GM19193 (cell line): Measurements from ENCODE around the gene TMEM178B.

ENCODE experiments used
- POLR2A ChIP-seq: IDR thresholded peaks from 4 replicates; pipeline ENCODE4 v1.6.1; 2011; ENCODE audit not compliant: insufficient read depth, insufficient read length; ENCODE audit errors: extremely low read depth

TMEM178B gene

DNA sequence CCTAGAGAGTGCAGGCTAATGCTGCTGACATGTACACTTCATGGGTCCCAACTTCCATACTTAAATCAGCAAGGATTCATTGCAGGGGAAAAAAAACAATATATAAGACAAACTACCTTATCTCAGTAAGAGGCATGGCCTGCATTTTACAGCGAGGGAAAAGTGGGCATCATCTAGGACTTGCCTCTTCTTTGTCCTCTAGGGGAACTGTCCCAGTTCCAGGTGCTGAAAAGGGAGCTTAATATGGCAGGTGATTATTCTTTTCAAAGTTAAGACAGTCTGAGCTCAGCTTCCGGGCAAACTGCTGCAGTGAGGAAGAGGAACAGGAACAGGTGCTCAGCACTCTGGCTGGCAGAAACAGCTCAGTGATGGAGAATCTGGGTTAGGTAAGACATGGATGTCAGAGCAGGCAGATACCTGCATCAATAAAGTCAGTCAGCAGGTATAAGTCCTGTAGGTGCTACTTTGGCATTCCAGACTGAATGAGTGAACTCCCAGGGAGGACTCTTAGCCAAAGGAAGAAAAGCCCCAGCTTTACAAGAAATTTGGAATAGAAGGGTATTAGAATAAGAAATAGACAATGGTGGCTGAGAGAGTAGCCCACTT is 147.2 kb downstream of the TMEM178B start:
- TF ChIP-seq POLR2A: no peak

DNA sequence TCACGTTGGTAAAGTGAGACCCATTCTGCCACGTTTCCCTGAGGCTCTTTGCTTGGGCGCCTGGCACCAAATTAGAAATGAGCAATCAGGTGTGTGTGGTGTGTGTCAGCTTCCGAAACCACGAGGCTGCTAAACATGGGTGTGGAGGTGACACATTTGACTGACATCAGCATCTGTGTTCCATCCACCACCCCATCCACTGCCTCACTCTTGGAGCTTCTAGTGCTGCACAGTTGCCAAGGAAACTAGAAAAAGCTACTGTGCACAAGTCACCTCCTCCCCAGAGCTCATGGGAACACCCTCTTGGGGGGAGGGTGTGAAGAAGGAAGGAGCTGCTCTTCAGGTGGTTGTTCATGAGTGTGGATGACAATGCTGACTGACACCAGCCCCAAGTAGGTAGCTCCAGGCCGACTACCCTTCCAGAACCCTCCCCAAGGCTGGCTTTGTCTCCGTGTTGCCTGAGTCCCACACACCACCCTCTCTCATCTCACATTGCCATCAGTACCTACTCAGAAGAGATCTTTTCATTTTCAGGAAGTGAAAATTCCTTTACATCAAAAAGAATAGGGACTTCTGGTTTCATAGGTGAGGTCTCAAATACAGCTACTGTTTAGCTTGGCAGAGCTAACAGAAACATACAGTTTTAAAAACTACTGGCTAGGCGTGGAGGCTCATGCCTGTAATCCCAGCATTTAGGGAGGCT is 152.2 kb downstream of the TMEM178B start:
- no peak for TF ChIP-seq POLR2A

GRCh38 chr7:141227454-141227853 is 153.6 kb downstream of the TMEM178B start:
- no peak for TF ChIP-seq POLR2A

DNA sequence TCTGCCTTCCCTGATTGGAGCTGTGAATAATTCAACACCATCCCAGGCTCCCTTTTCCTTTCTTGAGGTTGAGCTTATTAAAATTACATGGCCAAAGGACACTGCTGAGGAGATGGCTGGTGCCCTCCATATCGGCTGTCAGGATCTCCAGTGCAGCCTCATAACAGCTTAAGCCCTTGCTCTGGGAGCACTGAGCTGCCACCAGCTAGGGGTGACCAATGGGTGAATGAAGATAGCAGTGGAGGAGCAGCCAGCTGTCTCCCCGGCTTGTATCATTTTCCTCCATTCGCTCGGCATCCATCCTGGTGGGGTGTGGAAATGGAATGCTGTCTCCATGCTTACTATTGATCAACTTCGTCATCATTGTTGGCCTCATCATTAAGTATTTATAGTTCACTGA is 154.6 kb downstream of the TMEM178B start:
- TF ChIP-seq POLR2A: no peak

DNA sequence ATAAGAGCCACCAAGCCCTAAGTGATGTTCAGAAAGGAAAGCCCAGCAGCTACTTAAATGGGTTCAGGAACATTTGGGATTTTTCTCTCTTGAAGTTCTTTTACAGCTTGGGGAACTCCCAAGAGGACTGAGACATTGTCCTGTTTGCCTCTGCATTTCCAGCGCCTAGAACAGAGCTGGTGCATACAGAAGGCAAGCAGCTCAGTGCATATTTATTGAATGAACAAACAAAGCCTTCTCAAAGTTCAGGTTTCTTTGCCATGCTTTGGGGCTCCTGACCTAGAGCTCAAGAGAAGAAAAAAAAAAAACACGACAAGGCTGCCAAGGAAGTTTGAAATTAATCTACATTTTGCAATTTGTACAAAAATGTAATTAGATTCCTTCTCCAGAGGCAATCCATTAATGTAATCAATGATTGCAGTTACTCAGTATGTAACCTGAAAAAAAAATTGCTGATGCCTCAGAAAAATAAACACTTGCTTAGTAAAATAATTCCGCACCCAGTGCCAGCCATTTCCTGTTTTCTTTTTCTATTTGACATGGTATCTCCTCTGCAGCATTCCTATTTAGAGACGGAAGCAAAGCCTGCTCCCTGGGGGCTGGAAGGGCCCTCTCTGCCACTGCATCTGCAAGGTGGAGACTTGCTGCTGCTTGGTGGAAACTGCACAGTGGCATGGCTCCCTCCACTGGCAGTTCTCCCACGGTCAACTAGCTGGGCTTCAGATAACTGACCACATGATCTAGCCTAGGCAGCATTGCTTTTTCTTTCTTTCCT is 157.3 kb downstream of the TMEM178B start:
- TF ChIP-seq POLR2A: no peak

- TF ChIP-seq POLR2A: no peak
Measured at GRCh38 chr7:141232286-141233051, 158.6 kb downstream of the TMEM178B start.

DNA sequence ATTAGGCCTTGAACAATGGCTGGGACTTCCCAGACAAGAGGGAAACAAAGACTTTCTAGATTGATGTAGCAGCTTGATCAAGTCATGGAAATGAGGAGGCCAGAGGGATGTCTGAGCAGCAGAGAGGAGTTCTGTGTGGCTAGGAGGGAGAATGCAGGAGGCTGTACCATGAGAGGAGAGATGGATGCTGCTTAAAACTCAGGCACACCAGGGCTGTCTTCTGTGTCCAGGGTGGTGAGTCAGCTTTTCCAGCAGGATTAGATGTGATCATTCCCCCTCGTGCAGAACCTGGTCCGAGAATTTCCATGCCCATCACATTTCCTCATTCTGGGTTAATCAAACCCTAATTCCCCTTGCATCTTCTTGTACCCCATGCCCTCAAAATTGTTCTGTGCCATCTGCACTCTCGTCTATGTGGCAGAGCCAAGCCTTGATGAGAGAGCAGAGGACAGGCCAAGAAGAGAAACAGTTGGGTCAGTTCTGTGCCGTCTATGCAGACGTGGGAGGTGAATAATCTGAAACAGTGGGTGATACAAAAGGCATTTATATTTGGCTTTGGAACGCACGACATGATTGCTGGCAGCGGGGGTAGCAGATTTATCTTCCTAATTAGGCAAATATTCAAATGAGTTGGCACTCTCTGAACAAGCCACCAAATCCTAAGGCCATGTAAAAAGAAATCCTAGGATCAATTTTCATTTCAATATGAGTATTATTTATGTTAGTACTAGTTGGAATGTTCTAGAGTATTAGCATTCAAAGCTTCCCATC is 160.7 kb downstream of the TMEM178B start:
- TF ChIP-seq POLR2A: no peak

- TF ChIP-seq POLR2A: no peak
Measured at GRCh38 chr7:141235656-141236055, 161.8 kb downstream of the TMEM178B start.

- no peak for TF ChIP-seq POLR2A
Measured at GRCh38 chr7:141238596-141239243, 164.9 kb downstream of the TMEM178B start.

DNA sequence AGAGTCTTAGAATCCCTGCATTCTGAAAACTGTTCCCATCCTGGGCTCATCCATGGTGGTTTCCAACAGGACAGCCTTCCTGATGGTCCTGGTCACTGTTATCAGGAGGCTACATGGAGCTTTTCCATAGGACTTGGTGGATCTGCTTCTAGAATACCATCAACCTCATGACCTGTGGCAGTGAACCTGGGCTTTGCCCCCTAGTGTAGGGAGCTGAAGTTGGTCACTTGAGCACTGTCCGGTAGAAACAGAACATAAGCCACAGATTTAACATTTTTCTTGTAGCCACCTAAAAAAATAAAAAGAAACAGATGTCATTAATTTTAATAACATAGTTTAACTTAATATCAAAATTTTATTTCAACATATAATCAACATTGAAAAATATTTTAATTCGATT is 165.8 kb downstream of the TMEM178B start:
- no peak for TF ChIP-seq POLR2A

GRCh38 chr7:141242568-141242967 is 168.7 kb downstream of the TMEM178B start:
- no peak for TF ChIP-seq POLR2A

DNA sequence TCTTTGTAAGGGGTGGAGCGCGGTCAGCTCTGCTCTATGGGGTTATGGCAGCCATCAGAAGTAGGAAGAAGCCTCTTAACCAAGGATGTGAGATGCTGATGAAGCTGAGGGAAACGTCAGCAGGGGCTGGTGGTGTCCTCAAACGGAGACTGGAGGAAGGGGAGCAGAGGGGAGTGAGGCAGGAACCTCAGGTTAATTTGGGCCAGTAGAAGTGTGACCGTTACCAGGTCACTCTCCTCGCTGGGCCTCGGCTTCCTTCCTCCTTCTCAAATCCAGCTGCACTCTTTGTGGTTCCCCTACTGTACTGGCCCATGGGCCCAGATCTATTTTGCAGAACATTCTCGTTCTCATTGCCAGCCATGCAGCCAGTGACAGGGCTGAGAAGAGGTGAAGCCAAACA is 169.5 kb downstream of the TMEM178B start:
- no peak for TF ChIP-seq POLR2A

- no peak for TF ChIP-seq POLR2A
Measured at GRCh38 chr7:141244435-141244834, 170.6 kb downstream of the TMEM178B start.

DNA sequence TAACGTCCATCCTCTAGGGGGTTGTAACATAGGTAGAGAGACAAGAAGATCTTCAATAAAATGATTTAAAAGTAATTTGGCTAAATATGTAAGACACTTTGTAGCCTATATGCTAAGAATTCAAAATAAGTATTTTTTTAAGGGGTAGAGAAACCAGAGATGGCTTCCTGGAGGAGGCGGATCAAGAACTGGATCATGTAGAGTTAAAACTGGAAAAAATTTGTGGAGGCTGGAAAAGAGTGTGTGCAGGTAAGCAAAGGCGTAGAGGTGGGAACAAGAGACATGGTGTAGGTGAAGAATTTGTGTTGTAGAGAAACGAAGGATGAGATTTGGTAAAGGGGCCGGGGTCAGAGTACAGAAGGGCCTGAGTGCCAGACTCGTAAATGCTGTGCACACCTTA is 172.6 kb downstream of the TMEM178B start:
- TF ChIP-seq POLR2A: no peak
